HG02970 (cell line): ENCODE data around the gene MRFAP1L1.
"Not testable (repeated sequence)": the region's sequence is repeated elsewhere in the genome, so short reads cannot be mapped to it uniquely, and the experiment has no call there.

Experiments
- ATAC-seq: cut with Tn5 transposase; IDR thresholded peaks from one replicate; pipeline ENCODE4 v1.9.1; 2021; ENCODE audit warnings: mild to moderate bottlenecking, moderate library complexity, moderate number of reproducible peaks; ENCODE audit not compliant: unreplicated experiment, low FRiP score

The MRFAP1L1 gene

GRCh38 chr4:6692806-6693205 lies 16.9 kb downstream of the MRFAP1L1 start:
- no peak for ATAC-seq

DNA sequence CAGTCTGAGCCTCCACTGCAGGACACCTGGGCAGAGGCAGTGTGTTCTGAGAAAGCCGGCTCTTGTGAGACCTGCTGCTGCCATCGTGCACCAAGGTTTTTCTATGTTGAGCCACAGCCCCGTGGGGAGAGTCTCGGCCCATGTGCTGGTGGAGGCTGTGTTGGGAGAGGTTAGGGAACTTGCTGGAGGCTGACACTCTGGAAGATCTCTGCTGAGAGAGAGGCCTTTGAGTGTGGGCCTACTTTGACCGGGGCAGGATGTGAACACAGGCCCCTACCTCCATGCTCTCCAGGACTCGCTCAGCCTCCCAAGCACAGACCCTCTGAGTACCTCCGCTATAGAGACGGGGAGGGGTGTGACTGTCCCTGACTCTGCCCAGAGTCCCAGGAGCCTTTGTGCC lies 17.3 kb downstream of the MRFAP1L1 start:
- ATAC-seq: no peak

DNA sequence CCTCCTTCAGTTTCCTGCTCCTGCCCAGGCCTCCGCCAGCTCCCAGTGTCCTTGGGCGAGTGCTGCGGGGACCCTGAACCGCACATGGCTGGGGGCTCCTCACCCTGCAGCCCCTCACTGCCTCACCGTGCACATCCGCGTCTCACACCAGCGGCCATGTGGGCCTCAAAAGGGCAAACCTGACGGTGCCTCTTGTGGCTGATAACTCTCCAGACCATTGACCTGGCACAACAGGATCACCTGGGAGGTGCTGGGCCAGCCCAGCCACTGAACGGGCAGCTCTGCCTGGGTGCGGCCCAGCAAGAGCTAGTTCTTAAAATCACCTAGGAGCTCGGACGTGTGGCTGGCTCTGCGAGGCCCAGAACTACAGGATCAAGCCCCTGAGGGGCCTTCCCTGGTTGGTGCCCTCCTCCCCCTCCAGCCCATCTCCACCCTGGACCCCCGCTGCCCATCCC lies 20.1 kb downstream of the MRFAP1L1 start:
- ATAC-seq: no peak

- no peak for ATAC-seq
Measured at GRCh38 chr4:6688879-6689505, 20.7 kb downstream of the MRFAP1L1 start.

- ATAC-seq: no peak
Measured at GRCh38 chr4:6687947-6688878, 21.5 kb downstream of the MRFAP1L1 start.

DNA sequence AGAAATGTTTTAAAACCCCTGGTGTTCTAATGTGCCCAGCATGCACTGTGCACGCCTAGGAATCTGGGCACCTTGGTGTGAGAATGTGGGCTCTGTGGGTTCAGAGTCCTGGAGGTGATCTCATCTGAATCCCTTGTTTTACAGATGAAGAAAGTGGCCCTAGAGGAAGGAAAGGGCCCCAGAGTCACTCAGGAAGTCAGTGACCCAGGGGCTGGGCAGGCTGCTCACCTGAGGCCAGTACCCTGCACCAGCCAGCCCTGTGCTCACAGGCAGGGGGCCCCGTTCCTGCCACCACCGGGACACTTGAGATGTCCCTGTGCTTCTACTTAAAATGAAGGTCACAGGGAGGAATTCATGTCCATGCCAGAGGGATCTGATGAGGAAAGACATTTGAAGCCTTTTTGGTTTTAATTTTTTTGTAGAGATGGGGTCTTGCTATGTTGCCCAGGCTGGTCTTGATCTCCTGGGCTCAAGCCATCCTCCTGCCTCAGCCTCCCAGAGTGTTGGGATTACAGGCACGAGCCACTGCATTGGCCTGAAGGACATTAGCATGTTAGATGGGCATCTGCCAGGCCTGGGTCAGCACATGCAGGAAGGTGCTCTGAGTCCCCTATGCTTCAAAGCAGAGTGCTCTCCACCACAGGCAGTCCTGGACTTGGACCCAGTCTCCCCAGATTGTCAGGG lies 23.4 kb downstream of the MRFAP1L1 start:
- no peak for ATAC-seq

DNA sequence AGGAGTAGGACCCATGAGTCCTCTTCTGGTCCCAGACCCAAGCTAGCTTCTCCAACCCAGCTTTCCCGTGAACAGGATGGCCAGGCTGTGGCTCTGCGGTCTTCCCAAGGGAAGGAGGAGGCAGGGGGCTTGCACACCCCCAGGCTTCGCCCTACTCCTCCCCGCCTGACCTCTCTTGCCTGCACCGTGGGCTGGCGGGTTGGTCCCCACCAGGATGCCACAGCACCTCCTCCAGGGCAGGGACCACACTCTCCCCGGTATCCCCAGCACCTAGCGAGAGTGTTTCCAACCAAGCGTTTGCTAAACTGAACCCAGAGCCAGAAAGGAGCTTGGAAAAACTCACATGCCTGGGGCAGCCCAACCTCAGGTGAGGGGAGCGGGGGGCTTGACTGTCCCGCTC lies 25.0 kb downstream of the MRFAP1L1 start:
- no peak for ATAC-seq

DNA sequence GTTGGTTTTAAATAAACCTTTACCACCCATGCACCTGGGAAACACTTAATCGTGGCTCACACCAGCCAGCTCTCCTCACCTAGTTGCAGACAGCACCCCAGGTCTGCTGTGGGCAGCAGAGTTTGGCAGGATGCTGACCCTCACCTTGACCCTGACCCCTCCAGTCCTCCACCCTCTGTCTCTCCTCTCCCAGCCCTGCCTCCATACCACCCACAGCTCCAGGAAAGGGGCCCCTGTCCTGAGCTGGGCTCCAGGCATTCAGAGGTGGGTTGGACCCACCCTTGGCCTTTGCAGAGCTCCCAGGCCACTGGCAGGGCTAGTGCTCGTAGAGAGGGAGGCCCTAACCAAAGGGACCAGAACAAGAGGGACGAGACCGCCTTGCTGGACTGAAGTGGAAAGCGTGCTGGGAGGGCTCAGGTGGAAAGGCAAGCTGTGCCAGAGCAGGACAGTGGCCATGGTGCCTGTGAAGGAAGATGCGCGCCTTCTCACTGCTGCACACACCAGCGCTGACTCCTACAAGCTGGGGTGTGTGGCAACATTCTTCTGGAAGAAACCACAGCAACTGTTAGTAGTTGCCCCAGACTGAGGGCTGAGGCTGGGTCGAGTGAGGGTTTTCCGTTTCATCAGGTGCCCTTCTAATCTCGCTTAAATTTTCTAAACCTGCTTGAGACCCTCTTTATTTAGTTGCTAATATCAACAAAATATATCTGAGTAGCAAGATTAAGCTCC lies 26.6 kb downstream of the MRFAP1L1 start:
- ATAC-seq: no peak

- ATAC-seq: no peak
Measured at GRCh38 chr4:6681191-6681590, 28.5 kb downstream of the MRFAP1L1 start.

DNA sequence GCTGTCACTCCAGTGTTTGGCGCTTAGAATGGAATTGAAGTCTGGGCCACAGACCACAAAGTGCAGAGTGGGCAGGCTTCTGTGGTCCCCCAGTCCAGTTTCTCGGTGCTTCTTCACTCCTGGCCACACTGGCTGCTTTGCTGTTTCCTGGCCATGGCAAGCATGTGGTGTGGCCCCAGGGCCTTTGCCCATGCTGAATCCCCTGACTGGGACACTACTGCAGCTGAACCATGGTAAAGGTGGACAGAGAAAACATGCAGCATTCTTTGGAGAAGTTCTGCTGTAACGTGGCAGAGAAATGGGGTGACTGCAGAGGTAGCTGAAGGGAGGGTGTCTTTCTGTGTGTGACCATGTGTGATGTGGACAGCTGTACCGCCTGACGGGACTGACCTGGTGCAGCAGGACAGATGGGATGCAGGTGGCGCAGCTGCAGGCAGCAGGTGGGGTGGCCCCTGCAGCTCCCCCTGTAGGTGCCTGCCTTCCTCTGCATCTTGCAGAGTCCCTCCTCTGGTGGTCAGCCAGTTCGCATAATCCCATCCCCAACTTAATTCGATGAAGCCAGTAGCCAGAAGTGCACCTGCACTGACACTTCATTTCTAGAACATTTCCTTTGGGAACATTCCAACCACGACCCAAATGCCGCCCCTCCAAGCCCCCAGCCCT lies 29.2 kb downstream of the MRFAP1L1 start:
- ATAC-seq: no peak

- ATAC-seq: no peak
Measured at GRCh38 chr4:6676722-6677558, 32.7 kb downstream of the MRFAP1L1 start.

DNA sequence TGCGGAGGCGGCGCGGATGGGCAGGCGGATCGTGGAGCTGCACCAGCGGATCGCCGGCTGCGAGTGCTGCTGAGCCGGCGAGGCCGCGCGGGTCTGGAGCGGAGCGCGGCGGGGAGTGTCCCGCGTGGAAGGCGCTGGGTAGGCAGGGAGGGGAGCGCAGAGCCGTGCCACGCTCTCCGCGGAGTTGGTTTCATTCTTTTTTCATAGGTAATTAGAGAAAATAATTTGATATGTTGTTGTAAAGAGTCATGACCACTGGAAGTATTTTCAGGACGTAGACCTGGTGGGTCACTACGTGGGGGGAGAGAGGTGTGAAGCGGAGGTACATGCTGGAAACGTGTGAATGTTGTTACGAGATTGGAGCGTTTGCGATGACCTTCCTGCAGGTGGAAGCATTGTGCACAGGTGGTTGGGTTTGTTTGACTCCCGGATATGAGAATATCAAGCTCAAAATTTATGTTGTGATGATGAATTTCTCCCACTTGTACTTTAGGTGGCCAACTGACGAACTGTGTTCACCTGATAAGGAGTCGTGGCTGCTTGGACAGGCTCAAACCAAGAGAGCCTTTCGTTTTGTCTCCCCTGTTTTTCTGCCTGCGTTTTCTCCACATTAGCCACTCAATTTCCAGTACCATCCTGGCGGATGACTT lies 35.0 kb downstream of the MRFAP1L1 start:
- peak; percentile 21 for ATAC-seq

DNA sequence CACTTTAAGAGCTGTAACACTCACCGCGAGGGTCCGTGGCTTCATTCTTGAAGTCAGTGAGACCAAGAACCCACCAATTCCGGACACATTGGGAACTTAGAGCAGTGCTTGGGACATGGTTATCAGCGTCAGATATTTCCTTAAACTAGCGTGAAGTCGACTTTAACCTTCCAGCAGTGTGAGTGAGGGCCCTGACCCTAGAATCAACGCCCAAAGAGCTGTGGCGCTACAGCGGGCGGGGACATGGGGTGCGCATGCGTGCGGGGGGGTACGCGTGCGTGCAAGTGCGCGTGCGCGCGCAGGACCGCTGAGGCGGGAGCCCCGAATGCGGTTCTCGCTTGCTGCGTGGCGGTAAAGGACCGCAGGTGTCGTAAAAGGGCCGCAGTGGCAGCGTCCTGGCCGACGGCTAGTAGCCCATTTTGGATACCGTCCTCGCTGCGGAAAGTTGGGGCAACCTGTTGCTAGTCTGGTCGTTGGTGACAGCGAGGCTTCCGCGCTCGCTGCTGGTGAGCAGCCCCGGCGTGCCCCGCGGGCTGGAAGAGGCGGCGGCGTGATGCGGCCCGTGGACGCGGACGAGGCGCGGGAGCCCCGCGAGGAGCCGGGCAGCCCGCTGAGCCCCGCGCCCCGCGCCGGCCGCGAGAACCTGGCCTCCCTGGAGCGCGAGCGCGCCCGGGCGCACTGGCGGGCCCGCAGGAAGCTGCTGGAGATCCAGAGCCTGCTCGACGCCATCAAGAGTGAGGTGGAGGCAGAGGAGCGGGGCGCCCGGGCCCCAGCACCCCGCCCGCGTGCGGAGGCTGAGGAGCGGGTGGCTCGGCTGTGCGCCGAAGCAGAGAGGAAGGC lies 35.8 kb downstream of the MRFAP1L1 start:
- ATAC-seq: peak; percentile 85

- ATAC-seq: not testable (repeated sequence)
Measured at GRCh38 chr4:6673191-6673659, 36.4 kb downstream of the MRFAP1L1 start.

DNA sequence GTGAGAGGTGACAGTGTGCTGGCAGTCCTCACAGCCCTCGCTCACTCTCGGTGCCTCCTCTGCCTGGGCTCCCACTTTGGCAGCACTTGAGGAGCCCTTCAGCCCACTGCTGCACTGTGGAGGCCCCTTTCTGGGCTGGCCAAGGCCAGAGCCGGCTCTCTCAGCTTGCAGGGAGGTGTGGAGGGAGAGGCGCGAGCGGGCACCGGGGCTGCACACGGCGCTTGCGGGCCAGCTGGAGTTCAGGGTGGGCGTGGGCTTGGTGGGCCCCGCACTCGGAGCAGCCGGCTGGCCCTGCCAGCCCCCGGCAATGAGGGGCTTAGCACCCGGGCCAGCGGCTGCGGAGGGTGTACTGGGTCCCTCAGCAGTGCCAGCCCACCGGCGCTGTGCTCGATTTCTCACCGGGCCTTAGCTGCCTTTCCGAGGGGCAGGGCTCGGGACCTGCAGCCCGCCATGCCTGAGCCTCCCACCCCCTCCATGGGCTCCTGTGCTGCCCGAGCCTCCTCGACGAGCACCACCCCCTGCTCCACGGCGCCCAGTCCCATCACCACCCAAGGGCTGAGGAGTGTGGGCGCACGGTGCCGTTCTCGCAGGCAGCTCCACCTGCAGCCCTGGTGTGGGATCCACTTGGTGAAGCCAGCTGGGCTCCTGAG lies 37.0 kb downstream of the MRFAP1L1 start:
- not testable (repeated sequence) for ATAC-seq

- no peak for ATAC-seq
Measured at GRCh38 chr4:6672131-6672530, 37.5 kb downstream of the MRFAP1L1 start.

- ATAC-seq: no peak
Measured at GRCh38 chr4:6671648-6672047, 38.0 kb downstream of the MRFAP1L1 start.
